Fibroblast of lung (primary cell): ENCODE measurements around the gene COPA.
A peak's percentile ranks its signal among the peaks of the same experiment; 100 is the strongest.

Experiments
- EZH2 ChIP-seq: IDR thresholded peaks from 2 replicates; pipeline ENCODE4 v1.5.1; 2012; ENCODE audit warnings: low read length, control low read depth, mild to moderate bottlenecking; ENCODE audit errors: missing control alignments
- TF ChIP-seq, protein P1 (sequence below), 2 donors: IDR thresholded peaks in 1 of 2; conservative IDR thresholded peaks in 1 of 2; 1 replicate in 1 of 2; 2 replicates in 1 of 2; pipeline ENCODE4 v1.5.1; 2011 to 2012; ENCODE audit warnings: low read length in 2 of 2, control low read depth in 1 of 2, inconsistent platforms in 1 of 2, low read depth in 1 of 2, mild to moderate bottlenecking in 1 of 2

DNA sequence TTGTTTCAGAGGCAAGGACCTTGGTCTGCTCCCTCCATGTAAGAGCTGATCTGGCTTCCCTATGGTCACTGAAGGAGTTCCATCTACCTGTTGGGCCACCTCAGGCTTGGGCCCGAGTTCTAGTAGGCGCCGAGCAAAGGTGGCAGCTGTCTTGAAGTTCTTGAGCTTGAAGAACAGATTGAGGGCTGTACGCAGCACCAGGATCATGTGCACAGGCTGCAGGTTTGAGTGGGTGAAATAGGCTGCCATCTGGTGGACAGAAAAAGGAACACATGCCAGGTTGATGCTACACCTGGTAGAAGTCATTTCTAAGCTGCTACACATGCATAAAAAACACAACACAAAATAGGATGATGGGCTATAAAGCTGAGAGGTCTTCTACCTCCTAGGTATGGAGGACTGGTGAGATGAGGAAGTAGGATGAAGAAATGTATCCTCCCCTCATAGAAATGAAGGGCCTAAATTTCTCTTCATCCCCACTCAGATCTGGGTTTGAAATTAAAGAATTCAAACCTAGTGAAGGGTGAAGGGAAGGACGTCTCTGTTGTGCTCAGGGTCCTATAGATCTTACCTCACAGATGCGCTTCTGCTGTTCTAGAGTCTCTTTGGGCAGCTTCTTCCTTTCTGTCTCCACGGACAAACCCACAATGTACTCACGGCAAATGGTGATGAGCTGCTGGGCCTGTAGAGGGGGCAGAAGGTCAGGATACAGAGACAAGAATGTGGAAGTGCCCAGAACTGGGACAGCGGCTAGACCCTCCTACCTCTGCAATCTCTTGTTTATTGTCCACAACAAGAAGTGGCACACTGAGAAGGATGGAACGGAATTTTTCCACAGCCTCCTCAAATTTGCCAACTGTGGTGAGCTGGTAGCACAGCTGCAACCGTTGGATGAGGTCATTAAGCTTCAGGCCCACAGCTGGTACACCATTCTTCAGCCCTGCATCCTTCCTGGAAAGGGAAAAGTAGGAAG lies 51.5 kb downstream of the COPA start:
- no peak for TF ChIP-seq EZH2
- TF ChIP-seq, protein P1, sequence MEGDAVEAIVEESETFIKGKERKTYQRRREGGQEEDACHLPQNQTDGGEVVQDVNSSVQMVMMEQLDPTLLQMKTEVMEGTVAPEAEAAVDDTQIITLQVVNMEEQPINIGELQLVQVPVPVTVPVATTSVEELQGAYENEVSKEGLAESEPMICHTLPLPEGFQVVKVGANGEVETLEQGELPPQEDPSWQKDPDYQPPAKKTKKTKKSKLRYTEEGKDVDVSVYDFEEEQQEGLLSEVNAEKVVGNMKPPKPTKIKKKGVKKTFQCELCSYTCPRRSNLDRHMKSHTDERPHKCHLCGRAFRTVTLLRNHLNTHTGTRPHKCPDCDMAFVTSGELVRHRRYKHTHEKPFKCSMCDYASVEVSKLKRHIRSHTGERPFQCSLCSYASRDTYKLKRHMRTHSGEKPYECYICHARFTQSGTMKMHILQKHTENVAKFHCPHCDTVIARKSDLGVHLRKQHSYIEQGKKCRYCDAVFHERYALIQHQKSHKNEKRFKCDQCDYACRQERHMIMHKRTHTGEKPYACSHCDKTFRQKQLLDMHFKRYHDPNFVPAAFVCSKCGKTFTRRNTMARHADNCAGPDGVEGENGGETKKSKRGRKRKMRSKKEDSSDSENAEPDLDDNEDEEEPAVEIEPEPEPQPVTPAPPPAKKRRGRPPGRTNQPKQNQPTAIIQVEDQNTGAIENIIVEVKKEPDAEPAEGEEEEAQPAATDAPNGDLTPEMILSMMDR (conservative IDR thresholded peaks at IDR 0.05 in 1 of 2, IDR thresholded peaks at IDR 0.05 in 1 of 2; ENCODE audit: low read depth in 1 of 2, low read length in 2 of 2) = peak; percentile 76 to 85
